Heart left ventricle (tissue), 16 donors: ENCODE measurements around the gene MYDGF. TPM values are rescaled to one million over a fixed set of nuclear protein-coding genes. Genes with fewer than 3 reads are reported as not detected.

Experiments
- ATAC-seq, 4 donors: fragments of 200-7000 bp; cut with Tn5 transposase; one replicate each; pipeline ENCODE4 v1.9.1; 2020 to 2022; ENCODE audit warnings: moderate library complexity in 4 of 4, mild to moderate bottlenecking in 3 of 4, moderate number of reproducible peaks in 1 of 4
- DNase-seq, 5 donors: peaks; one replicate each; pipeline ENCODE4 v3.0.0-alpha.2; 2020
- H3K27ac ChIP-seq, 12 donors: fragments of 200-600 bp; sonication (generic) in 4 of 12; one replicate each; pipeline versions ENCODE4 v1.5.0 to v1.8.0; 2016 to 2022; ENCODE audit warnings: mild to moderate bottlenecking in 2 of 12
- H3K27me3 ChIP-seq, 9 donors: fragments of 200-600 bp; sonication (generic) in 2 of 9; one replicate each; pipeline versions ENCODE4 v1.5.1 to v1.8.0; 2016 to 2022; ENCODE audit warnings: mild to moderate bottlenecking in 3 of 9
- H3K36me3 ChIP-seq, 9 donors: fragments of 200-600 bp; sonication (generic) in 2 of 9; one replicate each; pipeline versions ENCODE4 v1.5.0 to v1.8.0; 2018 to 2022; ENCODE audit warnings: mild to moderate bottlenecking in 2 of 9
- H3K4me1 ChIP-seq, 12 donors: fragments of 200-600 bp; sonication (generic) in 4 of 12; one replicate each; pipeline versions ENCODE4 v1.5.0 to v1.8.0; 2016 to 2022; ENCODE audit warnings: mild to moderate bottlenecking in 3 of 12
- H3K4me3 ChIP-seq, 12 donors: fragments of 200-600 bp; sonication (generic) in 4 of 12; one replicate each; pipeline versions ENCODE4 v1.5.0 to v1.8.0; 2017 to 2022; ENCODE audit warnings: mild to moderate bottlenecking in 9 of 12, moderate library complexity in 4 of 12
- H3K9me3 ChIP-seq, 12 donors: fragments of 200-600 bp; sonication (generic) in 4 of 12; one replicate each; pipeline versions ENCODE4 v1.5.0 to v1.8.0; 2016 to 2022; ENCODE audit warnings: mild to moderate bottlenecking in 1 of 12
- CTCF ChIP-seq, 12 donors: fragments of 200-600 bp; sonication (generic) in 4 of 12; IDR thresholded peaks; one replicate each; pipeline versions ENCODE4 v1.5.0 to v1.8.0; 2018 to 2022; ENCODE audit warnings: antibody characterized with exemption in 12 of 12, mild to moderate bottlenecking in 5 of 12
- POLR2A ChIP-seq, 2 donors: fragments of 450-650 bp; IDR thresholded peaks; one replicate each; pipeline ENCODE4 v1.6.1; 2017; ENCODE audit warnings: antibody characterized with exemption in 2 of 2, mild to moderate bottlenecking in 2 of 2, moderate library complexity in 2 of 2
- WGBS, 4 donors: extraction: QIAGEN DNeasy Blood & Tissue Kit in 2 of 4; methylation state at CpG; one replicate each; pipeline versions ENCODE4 v1.1.5 to v1.1.7; 2013 to 2018; 5-methylcytosine and 5-hydroxymethylcytosine counted together
- intact Hi-C, 10 donors: fragments of 100-400 bp; cut with DNase I; formaldehyde crosslinking; loops; one replicate each; pipeline versions ENCODE4 v1.11.1 to v1.14.2; 2022
- polyA plus RNA-seq, 2 donors: library from polyadenylated mRNA; stranded (reverse); fragments of 200-250 nt; gene quantifications; one replicate each; pipeline ENCODE4 v1.2.3, GENCODE V29; 2013
- total RNA-seq, 9 donors: library from RNA; depleted of rRNA in 2 of 9; stranded (reverse); fragments of >200 nt in 2 of 9; fragmentation: NEBNext Ultra II Directional in 3 of 9; extraction: Animal tissue kit (Norgen Biotek cat#: 25700) in 3 of 9; gene quantifications; one replicate each; pipeline versions ENCODE4 v1.1.0 to v1.2.4, GENCODE V29; 2016 to 2023
- donor health status: ischemic (EF 13 %, LVEDD 7.1; RV severe dilation, severe dysfunction).
- donor health status: healthy with polysubstance abuse.
- donor health status: DM: no; HTN: yes; CAD: no.
- donor health status: DM: no; HTN: no; CAD: no.
- donor health status: ischemic (EF 25% LVEDD 6.9; RV normal size, moderate dysfunction).
- donor health status: ischemic (EF 25% LVEDD 5.7; RV mildly dilated, moderate dysfunction).
- donor health status: healthy.
- donor health status: DM: yes; HTN: yes; CAD: no.
- donor health status: ischemic (EF 35%, LVEDD 5.7; RV mildly dilated, moderate dysfunction).
- donor health status: nonischemic (EF 11% LVEDD 7.7; RV severe dilation, severe dysfunction).
- donor health status: DM: yes; HTN: yes; CAD: no.
- donor health status: PGD.
- donor health status: ischemic (EF 29% LVEDD 5.4; RV normal size, mild dysfunction).
- donor health status: nonischemic (EF 23%, LVEDD 6.1; RV moderate dilation, normal function).

Gene MYDGF
- total and polyA plus RNA-seq, 11 donors, result 19.1 to 201 (median 25.8) TPM

GRCh38 chr19:4613254-4613751, 56.8 kb downstream of the MYDGF start:
- no peak for ATAC-seq
- H3K27me3 ChIP-seq, result no peaks in the 10 kb centered on the region
- 92 to 93% (median 92%) methylated on average over 8 of the region's 8 CpGs for WGBS, 4 donors
- H3K4me3 ChIP-seq, result no peak overlapping the region
- no peaks in the 10 kb centered on the region for H3K36me3 ChIP-seq
- peaks cover 0 to 5% (median 0%) of the 10 kb centered on the region in 12 donors for H3K9me3 ChIP-seq
- H3K27ac ChIP-seq, result no peak overlapping the region
- TF ChIP-seq CTCF (IDR thresholded peaks at IDR 0.05) (no peak), POLR2A (IDR thresholded peaks at IDR 0.05) (no peak)
- DNase-seq, result no peak
- intact Hi-C loops, result no loop called here
- H3K4me1 ChIP-seq, result peaks cover 0 to 20% (median 8%) of the 10 kb centered on the region in 12 donors

GRCh38 chr19:4609878-4610511, 60.1 kb downstream of the MYDGF start:
- Histone ChIP-seq H3K4me1 (peaks cover 0 to 28% (median 14%) of the 10 kb centered on the region in 12 donors), H3K9me3 (peaks cover 0 to 5% (median 0%) of the 10 kb centered on the region in 12 donors), H3K36me3 (no peaks in the 10 kb centered on the region), H3K4me3 (peak overlapping the region in 3 of 12 donors; percentile 16 to 28 (median 23)), H3K27ac (peak overlapping the region in 11 of 12 donors; percentile 38 to 84 (median 55)), H3K27me3 (no peaks in the 10 kb centered on the region)
- 7 to 12% (median 9%) methylated on average over 14 to 15 of the region's 15 CpGs for WGBS, 4 donors
- DNase-seq (peak; percentile 21 to 83 (median 50)), ATAC-seq (peak; percentile 75 to 86 (median 83))
- TF ChIP-seq CTCF (IDR thresholded peaks at IDR 0.05), result no peak
- no peak for TF ChIP-seq POLR2A (IDR thresholded peaks at IDR 0.05)
- intact Hi-C loops, result no loop called here

Other genes starting within 250 kb of the MYDGF start
- 100 to 1,000 TPM in 6 of 9 donors, 10 to 100 TPM in 3; 75.1 to 128 (median 109) TPM for gene UBXN6, start 212.5 kb downstream of the MYDGF start, total RNA-seq
- gene UBXN6, start 212.5 kb downstream of the MYDGF start, polyA plus RNA-seq, result 100 to 1,000 TPM; 127 to 137 TPM
- 100 to 1,000 TPM in 1 of 9 donors, 10 to 100 TPM in 8; 20.8 to 235 (median 29.9) TPM for gene HDGFL2, start 198.0 kb downstream of the MYDGF start, total RNA-seq
- gene HDGFL2, start 198.0 kb downstream of the MYDGF start, polyA plus RNA-seq, result 10 to 100 TPM; 30.7 to 38.9 TPM
- 100 to 1,000 TPM; 110 to 292 (median 174) TPM for gene PLIN4, start 151.9 kb downstream of the MYDGF start, total RNA-seq
- gene PLIN4, start 151.9 kb downstream of the MYDGF start, polyA plus RNA-seq, result 100 to 1,000 TPM in 1 of 2 donors, 10 to 100 TPM in 1; 55.5 to 241 TPM
- 10 to 100 TPM; 26.0 to 88.6 (median 42.7) TPM for gene PLIN5, start 135.1 kb downstream of the MYDGF start, total RNA-seq
- gene PLIN5, start 135.1 kb downstream of the MYDGF start, polyA plus RNA-seq, result 10 to 100 TPM; 17.5 to 65.0 TPM
- gene LRG1, start 130.3 kb downstream of the MYDGF start, total RNA-seq, result 1 to 10 TPM in 2 of 9 donors, under 1 TPM in 7; 0.15 to 1.7 (median 0.36) TPM
- under 1 TPM; 0.23 to 0.30 TPM for gene LRG1, start 130.3 kb downstream of the MYDGF start, polyA plus RNA-seq
- gene SEMA6B, start 110.7 kb downstream of the MYDGF start, total RNA-seq, result 10 to 100 TPM in 5 of 9 donors, 1 to 10 TPM in 4; 6.4 to 29.7 (median 10.1) TPM
- gene SEMA6B, start 110.7 kb downstream of the MYDGF start, polyA plus RNA-seq, result 10 to 100 TPM in 1 of 2 donors, 1 to 10 TPM in 1; 6.0 to 16.5 TPM
- 10 to 100 TPM in 1 of 9 donors, 1 to 10 TPM in 8; 2.8 to 15.1 (median 5.8) TPM for gene TNFAIP8L1, start 30.8 kb downstream of the MYDGF start, total RNA-seq
- 1 to 10 TPM; 6.1 to 6.2 TPM for gene TNFAIP8L1, start 30.8 kb downstream of the MYDGF start, polyA plus RNA-seq
- 10 to 100 TPM; 38.9 to 65.2 (median 47.7) TPM for gene DPP9, start 53.5 kb upstream of the MYDGF start, total RNA-seq
- 10 to 100 TPM; 30.7 to 59.6 TPM for gene DPP9, start 53.5 kb upstream of the MYDGF start, polyA plus RNA-seq
- 10 to 100 TPM; 30.7 to 94.0 (median 41.8) TPM for gene FEM1A, start 121.4 kb upstream of the MYDGF start, total RNA-seq
- 10 to 100 TPM; 28.4 to 28.5 TPM for gene FEM1A, start 121.4 kb upstream of the MYDGF start, polyA plus RNA-seq
- gene TICAM1, start 161.4 kb upstream of the MYDGF start, total RNA-seq, result 10 to 100 TPM in 1 of 9 donors, 1 to 10 TPM in 8; 3.7 to 13.6 (median 7.0) TPM
- 1 to 10 TPM; 4.0 to 8.6 TPM for gene TICAM1, start 161.4 kb upstream of the MYDGF start, polyA plus RNA-seq
- 10 to 100 TPM; 17.4 to 70.9 (median 22.9) TPM for gene PLIN3, start 197.3 kb upstream of the MYDGF start, total RNA-seq
- gene PLIN3, start 197.3 kb upstream of the MYDGF start, polyA plus RNA-seq, result 100 to 1,000 TPM in 1 of 2 donors, 1 to 10 TPM in 1; 10.0 to 102 TPM
- under 1 TPM in 2 of 9 donors, not detected in 7; 0.43 to 0.70 TPM for gene ARRDC5, start 232.6 kb upstream of the MYDGF start, total RNA-seq
- gene ARRDC5, start 232.6 kb upstream of the MYDGF start, polyA plus RNA-seq, result under 1 TPM in 1 of 2 donors, not detected in 1; 0.04 TPM
- 1 to 10 TPM in 2 of 9 donors, under 1 TPM in 7; 0.25 to 8.9 (median 0.89) TPM for gene UHRF1, start 239.2 kb upstream of the MYDGF start, total RNA-seq
- under 1 TPM; 0.34 to 0.69 TPM for gene UHRF1, start 239.2 kb upstream of the MYDGF start, polyA plus RNA-seq